HTERT RPE-1 (cell line): ENCODE data around the gene KRTAP5-4.
"Not testable (repeated sequence)": the region's sequence is repeated elsewhere in the genome, so short reads cannot be mapped to it uniquely, and the experiment has no call there.

ENCODE experiments used
- in situ Hi-C: fragments of 300-500 bp; cut with MboI; formaldehyde crosslinking; loops from 4 replicates; pipeline ENCODE4 v1.14.3; 2020; ENCODE audit warnings: low sequenced_read_pairs

Gene KRTAP5-4

DNA sequence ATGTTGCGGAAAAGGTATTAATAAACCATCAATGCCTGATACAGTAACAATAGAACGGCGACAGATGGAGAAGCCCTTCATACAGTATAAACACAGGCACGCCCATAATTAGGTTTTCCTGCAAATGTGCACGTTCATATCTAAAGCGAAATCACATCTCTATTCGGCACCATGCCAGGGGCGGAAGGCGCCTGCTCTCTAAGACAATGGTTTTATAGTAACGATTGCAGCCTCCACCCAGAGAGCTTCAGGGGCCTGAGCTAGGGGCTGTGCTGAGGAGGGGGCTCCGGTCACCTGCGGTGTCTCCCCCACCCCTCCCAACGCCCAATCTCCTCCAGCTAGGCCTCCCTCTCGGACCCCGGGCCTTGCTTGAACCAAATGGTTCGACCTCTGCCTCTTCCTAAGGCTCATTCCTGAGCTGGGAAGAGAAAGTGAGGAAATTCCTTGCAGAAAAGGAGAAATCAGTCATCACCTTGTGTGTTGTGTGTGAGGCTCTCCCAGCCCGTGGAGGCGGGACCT, 17.2 kb upstream of the KRTAP5-4 start:
- in situ Hi-C loops: no loop called here

DNA sequence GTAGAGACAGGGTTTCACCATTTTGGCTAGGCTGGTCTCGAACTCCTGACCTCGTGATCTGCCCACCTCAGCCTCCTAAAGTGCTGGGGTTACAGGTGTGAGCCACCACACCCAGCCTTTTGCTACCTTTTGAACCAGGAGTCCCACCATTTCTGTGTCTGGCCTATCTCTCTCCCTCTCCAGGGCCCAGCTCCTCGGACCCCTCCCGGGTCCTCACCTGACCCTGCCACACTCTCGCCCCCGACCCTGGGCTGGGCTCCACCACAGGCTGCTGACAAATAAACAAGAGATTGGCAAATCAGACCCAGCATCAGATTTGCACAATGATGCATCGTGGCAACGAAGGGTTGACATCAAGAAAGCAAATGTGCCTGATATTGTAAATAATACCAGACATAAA, 16.4 kb upstream of the KRTAP5-4 start:
- in situ Hi-C loops: no loop called here

DNA sequence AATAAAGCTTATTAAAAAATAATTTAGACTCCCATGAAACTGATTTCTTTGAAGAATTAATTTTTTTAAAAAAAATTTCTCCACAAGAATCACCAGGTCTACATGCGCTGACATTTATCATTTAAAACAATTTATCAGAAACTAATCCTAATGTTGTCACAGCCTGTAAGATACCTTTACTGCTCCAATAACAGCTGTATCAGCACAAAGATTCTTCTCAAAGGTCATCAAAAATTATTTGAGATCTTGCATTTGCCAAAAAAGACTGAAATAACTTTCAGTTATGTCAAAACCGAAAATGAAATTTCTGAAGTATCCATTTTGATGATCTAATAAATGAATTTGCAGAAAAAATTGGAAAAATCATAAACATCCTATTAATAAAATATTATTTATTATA, 15.7 kb upstream of the KRTAP5-4 start:
- in situ Hi-C loops: no loop called here

DNA sequence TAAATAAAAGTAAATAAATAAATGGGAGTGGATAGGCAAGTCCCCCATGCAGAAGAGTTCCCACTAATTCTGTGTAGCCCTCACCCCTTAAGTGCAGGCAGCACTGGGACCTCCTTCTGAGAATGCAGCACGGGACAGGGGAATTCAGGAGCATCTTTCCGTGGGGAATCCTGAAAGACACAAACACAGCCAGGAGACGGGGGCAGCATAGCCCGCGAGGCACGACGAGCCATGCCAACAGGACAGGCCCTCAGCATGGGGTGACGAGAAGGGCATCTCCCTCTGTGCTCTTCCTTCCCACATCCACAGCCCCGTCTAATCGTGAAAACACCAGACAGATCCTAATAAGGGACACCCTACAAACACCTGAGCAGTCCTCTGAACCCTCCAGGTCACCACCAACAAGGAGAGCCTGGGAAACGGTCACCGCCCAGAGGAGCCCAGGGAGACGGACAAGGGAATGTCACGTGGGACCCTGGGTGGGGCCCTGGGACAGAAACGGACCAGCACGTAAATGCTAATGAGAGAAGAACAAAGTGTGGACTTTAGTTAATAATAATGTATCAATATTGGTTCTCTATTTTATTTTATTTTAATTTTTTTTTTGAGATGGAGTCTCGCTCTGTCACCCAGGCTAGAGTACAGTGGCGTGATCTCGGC, 14.5 kb upstream of the KRTAP5-4 start:
- in situ Hi-C loops: no loop called here

DNA sequence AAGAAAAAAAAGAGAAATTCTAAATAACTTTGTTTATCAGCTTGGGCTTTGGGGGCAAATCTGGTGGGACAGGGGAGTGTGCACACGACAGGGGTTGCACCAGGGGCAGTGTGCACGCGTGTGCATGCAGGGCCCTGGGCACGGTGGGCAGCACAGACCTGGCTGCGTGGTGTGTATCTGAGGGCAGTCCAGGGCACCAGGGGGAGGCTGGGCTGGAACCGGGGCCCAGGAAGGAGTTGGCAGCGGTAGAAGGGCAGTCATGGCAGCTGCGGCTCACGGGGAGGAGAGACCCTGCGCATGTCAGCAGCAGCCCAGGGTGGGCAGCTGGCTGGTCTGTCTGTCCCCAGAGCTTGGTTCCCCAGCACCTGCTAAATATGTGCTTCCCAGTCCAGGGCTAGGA, 11.9 kb upstream of the KRTAP5-4 start:
- in situ Hi-C loops: no loop called here

DNA sequence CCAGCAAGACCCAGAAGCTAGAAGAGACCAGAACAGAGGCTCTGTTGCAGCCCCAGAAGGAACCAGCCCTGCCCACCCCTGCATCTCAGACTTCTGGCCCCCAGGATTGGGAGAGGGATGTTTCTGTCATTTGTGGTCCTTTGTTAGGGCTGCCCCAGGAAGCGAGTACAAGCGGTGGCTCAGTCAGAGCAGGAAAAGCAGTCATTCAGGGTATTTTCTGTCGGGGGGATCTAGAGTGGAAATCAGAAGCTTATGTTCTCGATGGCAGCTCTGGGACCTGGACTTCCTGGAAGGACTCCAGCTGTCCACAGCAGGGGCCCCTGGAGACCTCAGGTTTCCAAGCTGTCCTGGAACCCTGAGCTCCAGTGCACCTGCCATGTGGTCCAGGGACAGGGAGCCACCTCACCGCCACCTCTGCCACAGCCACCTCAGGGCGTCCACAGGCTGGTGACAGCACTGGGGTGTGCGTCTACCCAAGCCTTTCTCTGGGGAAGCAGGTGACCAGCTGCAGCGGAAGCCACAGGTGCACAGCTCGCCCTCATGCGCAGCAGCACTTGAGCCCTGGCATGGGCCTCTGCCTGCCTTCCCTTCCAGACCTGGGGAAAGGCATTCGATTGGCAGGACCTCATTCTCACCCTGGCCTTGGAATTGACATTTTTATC, 10.2 kb upstream of the KRTAP5-4 start:
- in situ Hi-C loops: no loop called here

DNA sequence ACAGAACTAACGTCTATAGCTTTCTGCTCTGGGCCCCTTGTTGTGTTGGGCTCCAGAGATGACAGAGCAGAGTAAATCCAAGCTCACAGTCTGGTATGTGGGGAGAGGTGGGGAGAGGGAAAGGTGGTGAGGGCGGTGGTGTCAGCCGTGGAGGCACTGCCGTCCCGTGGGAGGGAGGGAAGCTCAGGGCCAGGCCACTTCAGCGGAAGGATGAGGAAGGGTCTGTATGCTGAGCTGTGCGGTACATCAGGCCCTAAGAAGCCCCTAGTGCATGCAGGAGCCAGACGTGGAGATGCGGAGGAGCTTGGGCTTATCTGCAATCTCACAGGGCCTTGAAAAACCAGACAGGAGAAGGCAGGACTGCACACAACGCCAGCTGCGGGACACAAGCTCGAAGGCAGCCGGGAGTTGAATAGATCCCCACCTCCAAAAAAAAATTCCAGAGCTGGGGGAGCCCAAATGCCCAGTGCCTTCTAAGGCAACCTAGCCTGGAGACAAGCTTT, 9.2 kb upstream of the KRTAP5-4 start:
- in situ Hi-C loops: no loop called here

DNA sequence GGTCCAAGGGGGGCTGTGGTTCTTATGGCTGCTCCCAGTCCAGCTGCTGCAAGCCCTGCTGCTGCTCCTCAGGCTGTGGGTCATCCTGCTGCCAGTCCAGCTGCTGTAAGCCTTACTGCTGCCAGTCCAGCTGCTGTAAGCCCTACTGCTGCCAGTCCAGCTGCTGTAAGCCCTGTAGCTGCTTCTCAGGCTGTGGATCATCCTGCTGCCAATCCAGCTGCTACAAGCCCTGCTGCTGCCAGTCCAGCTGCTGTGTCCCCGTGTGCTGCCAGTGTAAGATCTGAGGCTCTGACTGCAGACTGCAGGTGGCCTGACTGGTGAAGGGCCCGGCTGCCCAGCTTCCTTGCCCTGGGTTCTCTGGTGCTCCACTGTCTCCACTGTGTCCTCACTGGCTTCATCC, 8.3 kb upstream of the KRTAP5-4 start:
- in situ Hi-C loops: no loop called here

DNA sequence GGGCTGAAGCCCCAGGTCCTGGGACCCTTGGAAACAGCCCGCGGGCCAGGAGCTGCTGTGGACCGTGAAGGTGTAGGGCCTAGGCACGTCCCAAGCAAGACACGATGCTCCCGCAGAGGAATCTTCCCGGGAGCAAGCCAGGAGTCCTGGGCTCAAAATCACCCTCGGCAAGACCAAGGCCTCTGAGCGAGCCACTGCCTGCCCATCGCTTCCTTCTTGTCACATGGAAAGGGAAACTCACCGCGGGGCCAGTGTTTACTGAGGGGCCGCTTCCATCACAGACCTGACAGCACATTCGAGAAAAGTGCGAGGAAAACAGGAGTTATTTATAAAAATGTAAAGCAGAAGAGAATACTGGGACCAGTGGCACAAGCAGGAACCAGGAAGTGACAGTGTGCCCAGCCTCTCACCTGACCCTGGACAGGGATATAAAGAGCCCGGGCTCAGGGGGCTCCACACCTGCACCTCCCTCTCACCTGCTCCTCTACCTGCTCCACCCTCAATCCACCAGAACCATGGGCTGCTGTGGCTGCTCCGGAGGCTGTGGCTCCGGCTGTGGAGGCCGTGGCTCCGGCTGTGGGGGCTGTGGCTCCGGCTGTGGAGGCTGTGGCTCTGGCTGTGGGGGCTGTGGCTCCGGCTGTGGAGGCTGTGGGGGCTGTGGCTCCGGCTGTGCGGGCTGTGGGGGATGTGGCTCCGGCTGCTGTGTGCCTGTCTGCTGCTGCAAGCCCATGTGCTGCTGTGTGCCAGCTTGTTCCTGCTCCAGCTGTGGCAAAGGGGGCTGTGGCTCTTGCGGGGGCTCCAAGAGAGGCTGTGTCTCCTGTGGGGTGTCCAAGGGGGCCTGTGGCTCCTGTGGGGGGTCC, 7.6 kb upstream of the KRTAP5-4 start, which contains the start of gene KRTAP5-5:
Gene KRTAP5-5 (plus strand): TSS at position 450 of the 860 bp plus-strand sequence. CDS start 66 bp downstream, at position 516.
- in situ Hi-C loops: no loop called here

DNA sequence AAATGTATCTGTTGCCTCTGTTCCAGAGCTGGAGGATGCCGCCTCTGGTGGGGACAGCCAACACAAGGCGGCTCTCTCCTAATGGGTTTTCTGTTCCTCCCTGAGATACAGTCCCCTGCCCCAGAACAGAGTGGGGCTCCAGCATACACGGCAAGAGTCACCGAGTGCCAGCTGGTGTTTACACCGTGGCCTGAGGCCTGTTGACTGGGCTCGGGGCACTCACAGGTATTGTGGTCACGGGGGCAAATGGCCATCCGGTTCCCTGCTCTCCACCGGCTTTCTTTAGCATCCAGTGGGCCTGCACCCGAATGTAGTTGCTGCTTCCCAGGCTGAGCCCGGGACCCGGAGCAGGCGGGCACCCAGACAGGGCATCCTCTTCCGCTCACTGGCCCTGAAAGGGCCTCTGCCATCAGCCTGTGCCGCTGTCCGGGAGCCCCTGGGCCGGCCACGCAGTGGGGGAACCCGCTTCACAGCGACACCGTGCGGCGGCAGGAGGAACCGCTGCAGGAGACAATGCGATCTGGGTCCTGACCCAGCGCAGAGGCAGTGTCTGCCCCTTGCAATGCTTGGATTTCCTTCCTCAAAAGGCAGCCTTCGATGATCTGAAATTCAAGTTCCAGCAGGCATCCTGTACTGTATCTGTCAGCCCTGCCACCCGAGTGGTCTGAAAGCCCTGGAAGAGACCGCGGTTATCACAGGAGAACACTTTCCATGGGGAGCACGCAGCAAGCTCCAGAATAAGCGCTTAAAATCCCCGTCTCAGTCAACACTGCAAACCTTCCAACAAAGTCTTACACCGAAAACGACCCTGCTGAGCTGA, 6.8 kb upstream of the KRTAP5-4 start:
- in situ Hi-C loops: no loop called here

DNA sequence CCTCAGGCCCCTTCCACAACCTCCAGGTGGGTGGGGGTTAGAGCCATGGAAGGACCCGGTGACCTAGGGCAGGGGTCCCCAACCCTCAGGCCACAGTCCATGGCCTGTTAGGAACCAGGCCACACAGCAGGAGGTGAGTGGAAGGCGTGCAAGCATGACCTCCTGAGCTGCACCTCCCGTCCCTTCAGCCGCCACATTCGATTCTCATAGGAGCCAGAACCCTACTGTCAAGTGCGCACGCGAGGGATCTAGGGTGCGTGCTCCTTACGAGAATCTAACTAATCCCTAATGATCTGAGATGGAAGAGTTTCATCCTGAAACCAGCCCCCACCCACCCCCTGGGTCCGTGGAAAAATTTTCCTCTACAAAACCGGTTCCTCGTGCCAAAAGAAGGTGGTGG, 3.6 kb upstream of the KRTAP5-4 start:
- in situ Hi-C loops: no loop called here

DNA sequence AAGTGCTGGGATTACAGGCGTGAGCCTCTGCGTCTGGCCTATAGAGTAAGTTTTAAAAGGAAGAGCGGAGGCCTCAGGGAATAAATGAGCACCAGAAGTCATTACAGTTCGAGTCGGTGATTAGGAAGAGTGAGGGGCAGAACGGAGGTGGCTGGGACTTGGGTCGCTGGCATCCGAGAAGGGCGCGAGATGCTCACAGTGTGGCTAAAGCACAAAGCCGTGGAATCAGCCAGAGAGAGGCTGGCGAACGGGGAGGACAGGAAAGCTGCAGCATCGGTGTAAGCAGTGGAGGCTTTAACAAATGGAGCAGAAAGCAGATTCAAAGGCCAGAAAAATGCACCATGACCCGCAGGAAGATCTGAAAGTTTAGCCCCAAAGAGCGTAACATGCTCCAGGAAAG, 2.7 kb upstream of the KRTAP5-4 start:
- in situ Hi-C loops: no loop called here

DNA sequence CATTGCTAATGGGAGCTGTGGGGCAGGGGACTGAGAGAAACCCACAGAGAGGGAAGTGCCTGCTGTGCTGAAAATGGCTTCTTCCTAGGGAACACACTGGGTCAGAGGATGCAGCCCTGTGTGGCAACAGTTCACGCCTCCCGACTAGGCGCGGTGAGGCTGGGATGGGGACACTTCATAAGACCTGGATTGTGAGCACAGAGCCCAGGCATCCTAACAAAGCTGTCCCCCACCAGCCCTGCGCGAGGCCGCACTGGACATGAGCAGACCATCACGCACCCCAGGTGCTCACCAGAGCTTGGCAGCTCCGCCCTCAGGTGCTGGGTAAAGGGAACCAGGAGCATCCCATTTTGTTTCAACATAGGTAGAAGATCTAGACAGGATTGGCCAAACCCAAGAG, 1.8 kb upstream of the KRTAP5-4 start:
- in situ Hi-C loops: no loop called here

DNA sequence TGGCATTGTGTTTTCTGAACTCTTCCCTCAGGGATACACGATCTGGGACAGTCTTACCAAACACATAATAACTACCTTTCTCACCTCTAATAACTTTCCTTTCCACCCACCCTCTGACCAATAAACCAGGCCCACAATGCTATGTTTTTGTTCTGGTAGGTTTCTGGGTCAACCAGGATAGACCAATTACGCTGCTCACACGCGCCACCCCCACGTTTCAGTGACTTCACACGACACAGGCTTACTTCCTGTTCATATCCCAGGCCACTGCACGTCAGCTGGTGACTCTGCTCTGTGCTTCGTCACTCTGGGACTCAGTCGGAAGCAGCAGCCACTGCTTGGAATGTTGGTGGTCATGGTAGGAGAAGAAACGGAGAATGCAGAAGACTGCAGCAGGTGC, 2.5 kb downstream of the KRTAP5-4 start:
- in situ Hi-C loops: no loop called here

DNA sequence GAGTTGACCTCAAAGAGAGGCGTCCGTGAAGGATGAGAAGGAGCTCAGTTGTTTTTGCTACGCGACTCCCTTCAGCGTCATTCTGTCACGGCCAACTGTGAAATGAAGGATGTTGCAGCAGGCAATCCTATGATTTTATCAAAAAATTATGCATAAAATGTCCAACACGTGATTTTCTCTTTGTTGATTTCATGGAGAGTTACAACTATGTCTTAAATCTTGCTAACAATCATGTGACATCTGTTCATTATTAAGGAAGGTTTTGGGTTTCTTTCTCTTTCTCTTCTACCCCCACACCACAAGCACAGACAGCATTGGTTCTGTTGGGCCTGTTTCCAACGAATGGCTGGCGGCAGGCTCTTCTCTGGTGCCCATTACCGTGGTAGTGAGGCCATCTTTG, 3.7 kb downstream of the KRTAP5-4 start:
- in situ Hi-C loops: no loop called here

DNA sequence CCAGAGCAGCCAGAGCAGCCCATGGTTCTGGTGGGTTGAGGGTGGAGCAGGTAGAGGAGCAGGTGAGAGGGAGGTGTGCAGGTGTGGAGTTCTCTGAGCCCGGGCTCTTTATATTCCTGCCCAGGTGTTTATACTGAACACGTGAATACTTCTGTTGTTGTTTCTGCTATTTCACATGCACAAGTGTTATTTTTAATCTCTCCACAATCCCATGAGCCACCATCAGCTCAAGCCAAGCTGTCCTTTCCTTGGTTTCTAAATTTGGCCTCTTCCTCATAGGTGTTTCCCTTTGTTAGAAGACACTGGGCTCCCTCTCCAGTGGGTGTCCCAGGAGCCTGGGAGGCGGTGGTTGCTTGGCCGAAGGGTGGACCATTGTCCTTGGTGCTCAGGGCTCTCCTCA, 13.6 kb downstream of the KRTAP5-4 start, which contains the start of gene KRTAP5-3:
Gene KRTAP5-3 (minus strand): TSS at position 101 of the 400 bp plus-strand sequence. CDS start 78 bp downstream, at position 23.
- in situ Hi-C loops: no loop called here

DNA sequence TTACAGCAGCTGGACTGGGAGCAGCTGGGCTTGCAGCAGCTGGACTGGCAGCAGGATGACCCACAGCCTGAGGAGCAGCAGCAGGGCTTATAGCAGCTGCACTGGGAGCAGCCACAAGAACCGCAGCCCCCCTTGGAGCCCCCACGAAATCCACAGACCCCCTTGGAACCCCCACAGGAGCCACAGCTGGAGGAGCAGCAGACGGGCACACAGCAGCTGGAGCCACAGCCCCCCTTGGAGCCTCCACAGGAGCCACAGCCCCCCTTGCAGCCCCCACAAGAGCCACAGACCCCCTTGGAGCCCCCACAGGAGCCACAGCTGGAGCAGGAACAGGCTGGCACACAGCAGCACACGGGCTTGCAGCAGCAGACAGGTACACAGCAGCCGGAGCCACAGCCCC, 14.0 kb downstream of the KRTAP5-4 start:
- in situ Hi-C loops: not testable (repeated sequence)

DNA sequence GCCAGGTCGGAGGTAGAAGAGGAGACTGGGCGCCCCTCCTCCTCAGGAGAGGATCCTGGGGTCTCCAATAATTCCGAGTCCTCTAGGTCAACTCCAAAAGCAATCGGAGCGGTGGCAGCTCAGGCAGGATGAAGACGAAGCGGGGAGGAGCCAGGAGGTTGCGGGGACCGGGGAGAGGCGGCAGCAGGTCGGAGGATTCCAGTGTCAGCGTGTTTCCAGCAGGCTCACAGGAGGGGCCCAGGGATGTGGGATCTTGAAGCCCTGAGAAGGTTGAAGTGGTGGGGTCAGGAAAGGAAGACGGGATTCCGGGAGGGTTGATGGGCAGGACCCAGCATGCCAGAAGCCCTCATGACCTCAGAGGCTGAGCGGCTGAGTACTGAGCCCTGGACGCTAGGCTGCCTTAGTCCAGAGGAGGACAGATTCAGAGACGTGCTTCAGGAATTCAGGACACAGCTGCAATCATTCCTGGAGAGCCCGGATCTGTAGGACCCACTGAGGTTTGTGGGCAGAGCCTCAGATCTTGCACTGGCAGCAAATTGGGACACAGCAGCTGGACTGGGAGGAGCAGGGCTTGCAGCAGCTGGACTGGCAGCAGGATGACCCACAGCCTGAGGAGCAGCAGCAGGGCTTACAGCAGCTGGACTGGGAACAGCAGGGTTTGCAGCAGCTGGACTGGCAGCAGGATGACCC, 14.6 kb downstream of the KRTAP5-4 start:
- in situ Hi-C loops: not testable (repeated sequence)

DNA sequence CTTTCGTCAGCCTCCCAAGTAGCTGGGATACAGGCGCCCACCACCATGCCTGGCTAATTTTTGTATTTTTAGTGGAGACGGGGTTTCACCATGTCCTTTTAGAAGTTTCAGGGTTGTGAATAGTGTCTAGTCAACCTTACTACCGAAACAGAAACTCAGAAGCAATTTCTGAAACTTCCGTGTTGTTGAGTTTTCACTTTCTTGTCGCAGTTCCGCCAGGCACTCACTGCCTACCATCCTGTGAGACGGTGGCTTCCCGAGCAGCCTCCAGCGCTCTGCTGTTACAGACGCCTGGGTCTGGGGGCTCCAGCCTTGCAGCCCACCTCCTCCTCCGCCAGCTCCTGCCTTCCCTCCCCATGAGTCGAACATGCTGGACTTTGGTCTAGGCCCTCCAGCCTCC, 16.0 kb downstream of the KRTAP5-4 start:
- in situ Hi-C loops: not testable (repeated sequence)

DNA sequence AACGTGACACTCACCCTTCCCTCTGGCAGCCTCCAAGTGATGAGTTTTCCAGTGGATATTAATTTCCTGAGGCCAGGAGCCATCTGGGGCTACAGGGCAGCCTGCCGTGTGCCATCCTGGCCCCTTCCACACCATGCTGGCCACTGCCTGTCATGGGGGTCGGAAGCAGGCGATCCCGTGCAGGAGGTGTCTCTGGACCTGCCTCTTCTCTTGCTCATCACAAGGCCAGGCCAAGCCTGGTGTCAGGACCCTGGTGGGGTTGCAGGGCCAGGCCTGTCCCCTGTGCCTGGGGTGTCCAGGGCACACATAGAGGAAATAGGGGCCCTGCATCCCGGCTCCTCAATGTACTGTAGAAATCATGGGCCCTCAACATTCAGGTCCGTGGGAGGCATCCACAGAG, 17.2 kb downstream of the KRTAP5-4 start:
- in situ Hi-C loops: no loop called here
